Esophagus muscularis mucosa (tissue), 3 donors: ENCODE measurements around the gene CAMSAP1.

Experiments
- CTCF ChIP-seq, 3 experiments: fragments of 200-600 bp in 2 of 3; fragments of 450-650 bp in 1 of 3; sonication (generic) in 2 of 3; IDR thresholded peaks; one replicate each; pipeline ENCODE4 v1.5.1; 2017 to 2019; ENCODE audit warnings: antibody characterized with exemption in 3 of 3, mild to moderate bottlenecking in 2 of 3, moderate library complexity in 1 of 3
- POLR2A ChIP-seq: fragments of 450-650 bp; IDR thresholded peaks from one replicate; pipeline ENCODE4 v1.6.1; 2017; ENCODE audit warnings: antibody characterized with exemption, moderate library complexity, mild to moderate bottlenecking, low read depth
- POLR2AphosphoS5 ChIP-seq, 2 donors: sonication (generic); formaldehyde crosslinking; IDR thresholded peaks; one replicate each; pipeline ENCODE4 v1.6.1; 2017; ENCODE audit warnings: antibody characterized with exemption in 2 of 2

- TF ChIP-seq POLR2AphosphoS5 (IDR thresholded peaks at IDR 0.05): no peak
- no peak for TF ChIP-seq POLR2A
- TF ChIP-seq CTCF (IDR thresholded peaks at IDR 0.05): no peak
These were observed 141.9 kb downstream of the CAMSAP1 start for GRCh38 chr9:135765416-135765815.
